ENCODE measurements around the gene BCAS3.
"Not testable (repeated sequence)": the region's sequence is repeated elsewhere in the genome, so short reads cannot be mapped to it uniquely, and the experiment has no call there.

The BCAS3 gene

GRCh38 chr17:60744355-60744966 is 66.8 kb downstream of the BCAS3 start:
- no peak overlapping the region for H3K27ac Mint-ChIP-seq
- DNase-seq, result no peak
- no peaks in the 10 kb centered on the region for H3K27me3 Mint-ChIP-seq
- H3K9me3 Mint-ChIP-seq, result no peaks in the 10 kb centered on the region
- peaks cover 2% of the 10 kb centered on the region for H3K4me1 Mint-ChIP-seq (ENCODE audit: low read depth)
- H3K36me3 Mint-ChIP-seq (ENCODE audit: low read depth), result peaks cover 3% of the 10 kb centered on the region
- H3K4me3 Mint-ChIP-seq, result no peak overlapping the region

GRCh38 chr17:60745544-60745943 is 67.9 kb downstream of the BCAS3 start:
- H3K9me3 Mint-ChIP-seq, result peaks cover under 1% of the 10 kb centered on the region
- peaks cover 2% of the 10 kb centered on the region for H3K4me1 Mint-ChIP-seq (ENCODE audit: low read depth)
- peaks cover 7% of the 10 kb centered on the region for H3K36me3 Mint-ChIP-seq (ENCODE audit: low read depth)
- H3K4me3 Mint-ChIP-seq, result no peak overlapping the region
- no peak for DNase-seq
- H3K27me3 Mint-ChIP-seq, result no peaks in the 10 kb centered on the region
- no peak overlapping the region for H3K27ac Mint-ChIP-seq

- peaks cover 5% of the 10 kb centered on the region for H3K9me3 Mint-ChIP-seq
- peaks cover 13% of the 10 kb centered on the region for H3K36me3 Mint-ChIP-seq (ENCODE audit: low read depth)
- no peak overlapping the region for H3K27ac Mint-ChIP-seq
- no peak for DNase-seq
- peaks cover 2% of the 10 kb centered on the region for H3K4me1 Mint-ChIP-seq (ENCODE audit: low read depth)
- H3K27me3 Mint-ChIP-seq, result no peaks in the 10 kb centered on the region
- H3K4me3 Mint-ChIP-seq, result no peak overlapping the region
Observed at GRCh38 chr17:60747069-60747808, 69.6 kb downstream of the BCAS3 start.

- H3K36me3 Mint-ChIP-seq (ENCODE audit: low read depth), result peaks cover 13% of the 10 kb centered on the region
- no peak for DNase-seq
- peaks cover 2% of the 10 kb centered on the region for H3K4me1 Mint-ChIP-seq (ENCODE audit: low read depth)
- no peak overlapping the region for H3K4me3 Mint-ChIP-seq
- no peak overlapping the region for H3K27ac Mint-ChIP-seq
- no peaks in the 10 kb centered on the region for H3K27me3 Mint-ChIP-seq
- H3K9me3 Mint-ChIP-seq, result peaks cover 5% of the 10 kb centered on the region
Observed at GRCh38 chr17:60748204-60748603, 70.6 kb downstream of the BCAS3 start.

- H3K36me3 Mint-ChIP-seq (ENCODE audit: low read depth), result peaks cover 13% of the 10 kb centered on the region
- H3K4me3 Mint-ChIP-seq, result no peak overlapping the region
- no peak for DNase-seq
- H3K4me1 Mint-ChIP-seq (ENCODE audit: low read depth), result peaks cover 2% of the 10 kb centered on the region
- H3K9me3 Mint-ChIP-seq, result peaks cover 5% of the 10 kb centered on the region
- H3K27me3 Mint-ChIP-seq, result no peaks in the 10 kb centered on the region
- H3K27ac Mint-ChIP-seq, result no peak overlapping the region
Observed at GRCh38 chr17:60749050-60749449, 71.4 kb downstream of the BCAS3 start.

GRCh38 chr17:60749708-60750107 is 72.1 kb downstream of the BCAS3 start:
- Mint-ChIP-seq H3K27ac (no peak overlapping the region), H3K9me3 (peaks cover 5% of the 10 kb centered on the region), H3K36me3 (ENCODE audit: low read depth) (peaks cover 13% of the 10 kb centered on the region), H3K27me3 (no peaks in the 10 kb centered on the region), H3K4me3 (no peak overlapping the region), H3K4me1 (ENCODE audit: low read depth) (peaks cover 2% of the 10 kb centered on the region)
- no peak for DNase-seq

GRCh38 chr17:60750640-60751039 is 73.0 kb downstream of the BCAS3 start:
- Mint-ChIP-seq H3K9me3 (peaks cover 5% of the 10 kb centered on the region), H3K4me1 (ENCODE audit: low read depth) (peaks cover 2% of the 10 kb centered on the region), H3K27me3 (no peaks in the 10 kb centered on the region), H3K27ac (no peak overlapping the region), H3K36me3 (ENCODE audit: low read depth) (peaks cover 13% of the 10 kb centered on the region), H3K4me3 (no peak overlapping the region)
- no peak for DNase-seq

GRCh38 chr17:60751884-60752283 is 74.2 kb downstream of the BCAS3 start:
- Mint-ChIP-seq H3K36me3 (ENCODE audit: low read depth) (peaks cover 13% of the 10 kb centered on the region), H3K4me3 (no peak overlapping the region), H3K9me3 (peaks cover 5% of the 10 kb centered on the region), H3K4me1 (ENCODE audit: low read depth) (peaks cover 2% of the 10 kb centered on the region), H3K27ac (no peak overlapping the region), H3K27me3 (no peaks in the 10 kb centered on the region)
- no peak for DNase-seq

- no peaks in the 10 kb centered on the region for H3K4me1 Mint-ChIP-seq (ENCODE audit: low read depth)
- H3K27ac Mint-ChIP-seq, result no peak overlapping the region
- no peak for DNase-seq
- no peak overlapping the region for H3K4me3 Mint-ChIP-seq
- peaks cover 13% of the 10 kb centered on the region for H3K36me3 Mint-ChIP-seq (ENCODE audit: low read depth)
- H3K27me3 Mint-ChIP-seq, result no peaks in the 10 kb centered on the region
- H3K9me3 Mint-ChIP-seq, result peaks cover 5% of the 10 kb centered on the region
Observed at GRCh38 chr17:60752873-60753577, 75.4 kb downstream of the BCAS3 start.

GRCh38 chr17:60754057-60754604 is 76.5 kb downstream of the BCAS3 start:
- H3K27me3 Mint-ChIP-seq, result no peaks in the 10 kb centered on the region
- H3K4me3 Mint-ChIP-seq, result no peak overlapping the region
- H3K9me3 Mint-ChIP-seq, result peaks cover 8% of the 10 kb centered on the region
- no peaks in the 10 kb centered on the region for H3K4me1 Mint-ChIP-seq (ENCODE audit: low read depth)
- H3K36me3 Mint-ChIP-seq (ENCODE audit: low read depth), result peaks cover 13% of the 10 kb centered on the region
- DNase-seq, result no peak
- H3K27ac Mint-ChIP-seq, result no peak overlapping the region

- not testable (repeated sequence) for H3K27ac Mint-ChIP-seq; H3K27me3 Mint-ChIP-seq; DNase-seq; H3K4me1 Mint-ChIP-seq (ENCODE audit: low read depth); H3K4me3 Mint-ChIP-seq
- H3K36me3 Mint-ChIP-seq (ENCODE audit: low read depth), result peaks cover 22% of the 10 kb centered on the region
- H3K9me3 Mint-ChIP-seq, result peaks cover 18% of the 10 kb centered on the region
Observed at GRCh38 chr17:60756798-60757197, 79.1 kb downstream of the BCAS3 start.

GRCh38 chr17:60757437-60757836 is 79.8 kb downstream of the BCAS3 start:
- H3K36me3 Mint-ChIP-seq (ENCODE audit: low read depth), result peaks cover 25% of the 10 kb centered on the region
- no peaks in the 10 kb centered on the region for H3K4me1 Mint-ChIP-seq (ENCODE audit: low read depth)
- peaks cover 18% of the 10 kb centered on the region for H3K9me3 Mint-ChIP-seq
- no peak for DNase-seq
- H3K27ac Mint-ChIP-seq, result no peak overlapping the region
- no peak overlapping the region for H3K4me3 Mint-ChIP-seq
- H3K27me3 Mint-ChIP-seq, result no peaks in the 10 kb centered on the region

GRCh38 chr17:60759756-60760155 is 82.1 kb downstream of the BCAS3 start:
- H3K4me3 Mint-ChIP-seq, result no peak overlapping the region
- DNase-seq, result no peak
- H3K27me3 Mint-ChIP-seq, result no peaks in the 10 kb centered on the region
- no peaks in the 10 kb centered on the region for H3K4me1 Mint-ChIP-seq (ENCODE audit: low read depth)
- H3K9me3 Mint-ChIP-seq, result peaks cover 18% of the 10 kb centered on the region
- peaks cover 31% of the 10 kb centered on the region for H3K36me3 Mint-ChIP-seq (ENCODE audit: low read depth)
- no peak overlapping the region for H3K27ac Mint-ChIP-seq

- not testable (repeated sequence) for DNase-seq; H3K4me3 Mint-ChIP-seq; H3K4me1 Mint-ChIP-seq (ENCODE audit: low read depth); H3K27me3 Mint-ChIP-seq; H3K27ac Mint-ChIP-seq
- Mint-ChIP-seq H3K36me3 (ENCODE audit: low read depth) (peaks cover 31% of the 10 kb centered on the region), H3K9me3 (peaks cover 21% of the 10 kb centered on the region)
Observed at GRCh38 chr17:60761301-60761700, 83.7 kb downstream of the BCAS3 start.

GRCh38 chr17:60766778-60767190 is 89.1 kb downstream of the BCAS3 start:
- Mint-ChIP-seq H3K27me3 (no peaks in the 10 kb centered on the region), H3K27ac (no peak overlapping the region), H3K4me1 (ENCODE audit: low read depth) (peaks cover 26% of the 10 kb centered on the region), H3K36me3 (ENCODE audit: low read depth) (peaks cover 11% of the 10 kb centered on the region), H3K9me3 (peaks cover 3% of the 10 kb centered on the region), H3K4me3 (no peak overlapping the region)
- DNase-seq, result no peak

All from activated T-cell treated with anti-CD3 and anti-CD28 coated beads, Interleukin-2, amount 50 U/mL, for 24 hours (primary cell).